Measurements from ENCODE around the gene HINFP. TPM values are rescaled to one million over a fixed set of nuclear protein-coding genes. Genes with fewer than 3 reads are reported as not detected.
A peak's percentile ranks its signal among the peaks of the same experiment; 100 is the strongest.

Gene HINFP
- total and polyA plus RNA-seq, 9 of the 15 experiments (the other 6 are each of a cell fraction or from before 2014, with no cell fraction given): 13.8 to 34.1 (median 22.5) TPM

GRCh38 chr11:119121008-119121810 is at the start of gene HINFP (continued):
- no peak for TF ChIP-seq ETV6 (IDR thresholded peaks at IDR 0.05; ENCODE audit: borderline replicate concordance in 1 of 2, low read depth in 2 of 2, low read length in 1 of 2)
- TF ChIP-seq ETV6 (CRISPR knock-in tag; IDR thresholded peaks at IDR 0.05; ENCODE audit: borderline replicate concordance): peak; percentile 68; the same call in 1 of the 2 replicates
- TF ChIP-seq MAFG (tag; conservative IDR thresholded peaks at IDR 0.05): no peak
- no peak for TF ChIP-seq HDGF (IDR thresholded peaks at IDR 0.05)
- TF ChIP-seq FOXJ2 (tag; IDR thresholded peaks at IDR 0.05): no peak
- no peak for TF ChIP-seq TRIM25 (IDR thresholded peaks at IDR 0.05; ENCODE audit: borderline replicate concordance)
- peak; percentile 59; the same call in 1 of the 2 replicates for TF ChIP-seq SAFB (IDR thresholded peaks at IDR 0.05; ENCODE audit: borderline replicate concordance, low read depth, low read length)
- no peak for TF ChIP-seq RFX5 (IDR thresholded peaks at IDR 0.05; ENCODE audit: low read depth, low read length)
- TF ChIP-seq SRF (CRISPR knock-in tag; IDR thresholded peaks at IDR 0.05): no peak; a peak in 1 of 4 replicates
- no peak for TF ChIP-seq ZZZ3 (IDR thresholded peaks at IDR 0.05)
- no peak for TF ChIP-seq ZNF584 (CRISPR knock-in tag; IDR thresholded peaks at IDR 0.05; ENCODE audit: low read depth)
- TF ChIP-seq NR0B1 (IDR thresholded peaks at IDR 0.05; ENCODE audit: partially characterized antibody): no peak
- no peak for TF ChIP-seq ZNF609 (CRISPR knock-in tag; IDR thresholded peaks at IDR 0.05; ENCODE audit: borderline replicate concordance)
- TF ChIP-seq TRIM28 (IDR thresholded peaks at IDR 0.05): no peak
- no peak for TF ChIP-seq RBM14 (IDR thresholded peaks at IDR 0.05; ENCODE audit: borderline replicate concordance, insufficient read depth, low read depth, low read length)
- TF ChIP-seq ZNF184 (CRISPR knock-in tag; IDR thresholded peaks at IDR 0.05): no peak
- no peak for TF ChIP-seq PPARD (CRISPR knock-in tag; IDR thresholded peaks at IDR 0.05)
- no peak for TF ChIP-seq EHMT2 (IDR thresholded peaks at IDR 0.05)
- TF ChIP-seq RNF2 (IDR thresholded peaks at IDR 0.05): no peak
- peak; percentile 90 for TF ChIP-seq MYC (IDR thresholded peaks at IDR 0.05; ENCODE audit: low read depth, low read length)
- 0 out of 2 replicates have a peak, but pooled peaks have one; percentile 57 for TF ChIP-seq MYC (CRISPR knock-in tag; IDR thresholded peaks at IDR 0.05; ENCODE audit: borderline replicate concordance, low read depth)
